ENCODE results near the gene TBC1D23. TPM values are rescaled to one million over a fixed set of nuclear protein-coding genes. Genes with fewer than 3 reads are reported as not detected.
"Not testable (repeated sequence)": the region's sequence is repeated elsewhere in the genome, so short reads cannot be mapped to it uniquely, and the experiment has no call there.

The TBC1D23 gene
- total and polyA plus RNA-seq, 10 donors = 16.1 to 61.4 (median 41.6) TPM

GRCh38 chr3:100226712-100227429 lies 33.9 kb upstream of the TBC1D23 start:
- WGBS, 5 donors = 65 to 82% (median 75%) methylated on average over 6 of the region's 6 CpGs
- TF ChIP-seq POLR2A (IDR thresholded peaks at IDR 0.05) (no peak), POLR2AphosphoS5 (IDR thresholded peaks at IDR 0.05) (no peak), CTCF (IDR thresholded peaks at IDR 0.05 in 8 of 11, conservative IDR thresholded peaks at IDR 0.05 in 3 of 11) (no peak)
- H3K4me1 ChIP-seq = no peaks in the 10 kb centered on the region
- no peaks in the 10 kb centered on the region for H3K36me3 ChIP-seq
- peak overlapping the region in 7 of 8 donors; percentile 33 to 71 (median 54) for H3K27ac ChIP-seq
- intact Hi-C loops (cut with DNase I; ENCODE audit: low total_unique reads) = no loop called here
- H3K9me3 ChIP-seq = peaks cover 0 to 9% (median 0%) of the 10 kb centered on the region in 8 donors
- H3K4me3 ChIP-seq = no peak overlapping the region
- DNase-seq = no peak
- no peaks in the 10 kb centered on the region for H3K27me3 ChIP-seq (replicated peaks in 1 of 7)

DNA sequence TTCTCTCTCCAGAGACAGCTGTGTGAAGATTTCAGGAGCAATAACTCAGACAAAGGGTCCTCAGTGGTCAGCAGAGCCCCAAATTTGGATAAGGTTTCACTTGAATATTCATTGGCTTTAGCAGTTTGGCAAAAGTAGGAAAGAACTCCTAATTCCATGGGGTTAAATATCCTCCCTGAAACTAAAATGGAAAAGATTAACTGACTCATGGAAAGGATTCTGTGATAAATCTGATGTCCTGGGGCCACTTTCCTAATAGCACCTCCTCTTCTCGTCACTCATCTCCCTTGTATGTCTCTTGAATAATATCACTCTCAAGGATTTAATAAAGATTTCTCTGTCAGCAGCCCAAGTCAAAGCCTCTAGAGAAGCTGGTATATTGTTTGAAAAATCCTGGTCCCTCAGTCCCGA lies 33.3 kb upstream of the TBC1D23 start:
- H3K27me3 ChIP-seq (replicated peaks in 1 of 7) = no peaks in the 10 kb centered on the region
- intact Hi-C loops (cut with DNase I; ENCODE audit: low total_unique reads) = no loop called here
- 87 to 92% (median 90%) methylated on average over 2 of the region's 2 CpGs for WGBS, 5 donors
- DNase-seq = no peak
- H3K27ac ChIP-seq = peak overlapping the region in 7 of 8 donors; percentile 35 to 71 (median 54)
- no peak for TF ChIP-seq POLR2AphosphoS5 (IDR thresholded peaks at IDR 0.05)
- TF ChIP-seq POLR2A (IDR thresholded peaks at IDR 0.05) = no peak
- TF ChIP-seq CTCF (IDR thresholded peaks at IDR 0.05 in 8 of 11, conservative IDR thresholded peaks at IDR 0.05 in 3 of 11) = no peak
- no peak overlapping the region for H3K4me3 ChIP-seq
- H3K4me1 ChIP-seq = no peaks in the 10 kb centered on the region
- peaks cover 0 to 9% (median 0%) of the 10 kb centered on the region in 8 donors for H3K9me3 ChIP-seq
- no peaks in the 10 kb centered on the region for H3K36me3 ChIP-seq

- Histone ChIP-seq H3K27me3 (replicated peaks in 1 of 7) (no peaks in the 10 kb centered on the region), H3K4me3 (no peak overlapping the region), H3K9me3 (peaks cover 0 to 9% (median 0%) of the 10 kb centered on the region in 8 donors), H3K4me1 (no peaks in the 10 kb centered on the region), H3K36me3 (no peaks in the 10 kb centered on the region), H3K27ac (peak overlapping the region in 4 of 8 donors; percentile 24 to 64 (median 49))
- 62 to 80% (median 73%) methylated on average over 1 of the region's 1 CpG for WGBS, 5 donors
- no peak for DNase-seq
- intact Hi-C loops (cut with DNase I; ENCODE audit: low total_unique reads) = no loop called here
- TF ChIP-seq CTCF (IDR thresholded peaks at IDR 0.05 in 8 of 11, conservative IDR thresholded peaks at IDR 0.05 in 3 of 11) (no peak), POLR2AphosphoS5 (IDR thresholded peaks at IDR 0.05) (no peak), POLR2A (IDR thresholded peaks at IDR 0.05) (no peak)
Measured at GRCh38 chr3:100228247-100228646, 32.5 kb upstream of the TBC1D23 start.

DNA sequence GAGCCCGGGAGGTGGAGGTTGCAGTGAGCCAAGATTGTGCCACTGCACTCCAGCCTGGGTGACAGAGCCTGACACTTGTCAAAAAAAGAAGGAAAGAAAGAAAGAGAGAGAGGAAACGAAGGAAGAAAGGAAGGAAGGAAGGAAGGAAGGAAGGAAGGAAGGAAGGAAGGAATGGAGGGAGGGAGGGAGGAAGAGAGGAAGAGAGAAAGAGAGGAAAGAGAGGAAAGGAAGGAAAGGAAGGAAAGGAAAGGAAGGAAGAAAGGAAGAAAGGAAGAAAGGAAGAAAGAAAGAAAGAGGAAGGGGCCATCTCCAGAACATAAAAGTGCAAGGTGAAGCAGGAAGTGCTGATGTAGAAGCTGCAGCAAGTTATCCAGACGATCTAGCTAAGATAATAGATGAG lies 31.6 kb upstream of the TBC1D23 start:
- H3K27me3 ChIP-seq (replicated peaks in 1 of 7); H3K9me3 ChIP-seq; H3K4me3 ChIP-seq; H3K36me3 ChIP-seq; intact Hi-C loops (cut with DNase I; ENCODE audit: low total_unique reads); H3K4me1 ChIP-seq; DNase-seq: not testable (repeated sequence)
- H3K27ac ChIP-seq = peak overlapping the region in 3 of 8 donors; percentile 5 to 64 (median 51)
- 63 to 79% (median 68%) methylated on average over 3 of the region's 3 CpGs for WGBS, 5 donors
